Heart left ventricle (tissue), 13 donors: ENCODE measurements around the gene OR4B1.
"Not testable (repeated sequence)": the region's sequence is repeated elsewhere in the genome, so short reads cannot be mapped to it uniquely, and the experiment has no call there.

ENCODE experiments used
- CTCF ChIP-seq, 12 donors: fragments of 200-600 bp; sonication (generic) in 4 of 12; IDR thresholded peaks; one replicate each; pipeline versions ENCODE4 v1.5.0 to v1.8.0; 2018 to 2022; ENCODE audit warnings: antibody characterized with exemption in 12 of 12, mild to moderate bottlenecking in 5 of 12
- POLR2A ChIP-seq, 2 donors: fragments of 450-650 bp; IDR thresholded peaks; one replicate each; pipeline ENCODE4 v1.6.1; 2017; ENCODE audit warnings: antibody characterized with exemption in 2 of 2, mild to moderate bottlenecking in 2 of 2, moderate library complexity in 2 of 2
- donor health status: ischemic (EF 13 %, LVEDD 7.1; RV severe dilation, severe dysfunction).
- donor health status: DM: no; HTN: yes; CAD: no.
- donor health status: DM: no; HTN: no; CAD: no.
- donor health status: ischemic (EF 25% LVEDD 6.9; RV normal size, moderate dysfunction).
- donor health status: ischemic (EF 25% LVEDD 5.7; RV mildly dilated, moderate dysfunction).
- donor health status: ischemic (EF 35%, LVEDD 5.7; RV mildly dilated, moderate dysfunction).
- donor health status: nonischemic (EF 11% LVEDD 7.7; RV severe dilation, severe dysfunction).
- donor health status: DM: yes; HTN: yes; CAD: no.
- donor health status: PGD.
- donor health status: ischemic (EF 29% LVEDD 5.4; RV normal size, mild dysfunction).
- donor health status: nonischemic (EF 23%, LVEDD 6.1; RV moderate dilation, normal function).

GRCh38 chr11:48230057-48230456 lies 13.4 kb downstream of the OR4B1 start:
- TF ChIP-seq CTCF, POLR2A (IDR thresholded peaks at IDR 0.05): not testable (repeated sequence)
